ENCODE data around the gene RAD51D. TPM values are rescaled to one million over a fixed set of nuclear protein-coding genes. Genes with fewer than 3 reads are reported as not detected.

RAD51D gene
- total and polyA plus RNA-seq, 2 donors (not counting 3 experiments of a cell fraction or from before 2014, with no cell fraction given), result 15.5 to 27.9 TPM

GRCh38 chr17:35130392-35130791, 10.7 kb upstream of the RAD51D start:
- no peaks in the 10 kb centered on the region for H3K9me3 ChIP-seq (replicated peaks; ENCODE audit: control insufficient read depth, insufficient read depth, low read length)
- dilution Hi-C loops (cut with MboI; ENCODE audit: extremely low pct_ligation_motif_present, low sequenced_read_pairs) (no loop called here), intact Hi-C loops (cut with micrococcal nuclease) (no loop called here)
- H3K4me1 ChIP-seq (ENCODE audit: control insufficient read depth, extremely low read depth, insufficient read depth, low read length), result no peaks in the 10 kb centered on the region
- no TSS peak for BruUV-seq (replicated peaks)
- no peak for DNase-seq (ENCODE audit: low read depth, low spot score)
- H3K4me3 ChIP-seq (replicated peaks in 1 of 3; ENCODE audit: insufficient read depth in 1 of 3, low read depth in 1 of 3, low read length in 3 of 3), result no peak overlapping the region
- H3K9ac ChIP-seq (replicated peaks; ENCODE audit: extremely low read depth, insufficient read depth, low read length), result no peak overlapping the region
- no peaks in the 10 kb centered on the region for H4K20me1 ChIP-seq (replicated peaks; ENCODE audit: control insufficient read depth, extremely low read depth, insufficient read depth, low read length)
- H3K9me1 ChIP-seq (replicated peaks; ENCODE audit: control insufficient read depth, extremely low read depth, insufficient read depth, low read length), result no peaks in the 10 kb centered on the region
- no peak for TF ChIP-seq MYC (IDR thresholded peaks at IDR 0.05; ENCODE audit: low read depth, low read length)
- TF ChIP-seq GATA2 (IDR thresholded peaks at IDR 0.05; ENCODE audit: insufficient read depth, insufficient read length, low read depth, low read length), result no peak
- TF ChIP-seq FOS (IDR thresholded peaks at IDR 0.05; ENCODE audit: borderline replicate concordance, insufficient read depth, low read length), result no peak
- no peak for TF ChIP-seq MAX (IDR thresholded peaks at IDR 0.05; ENCODE audit: insufficient read depth, insufficient read length)
- no peak for TF ChIP-seq CTCF (IDR thresholded peaks at IDR 0.05; ENCODE audit: extremely low read depth in 1 of 2, insufficient read depth in 1 of 2, low read depth in 1 of 2, low read length in 2 of 2)
- TF ChIP-seq POLR2A (IDR thresholded peaks at IDR 0.05; ENCODE audit: low read depth, low read length), result peak; percentile 42
- no peak for TF ChIP-seq POLR2AphosphoS5 (IDR thresholded peaks at IDR 0.05; ENCODE audit: insufficient read depth, low read depth, low read length)
- TF ChIP-seq JUN (IDR thresholded peaks at IDR 0.05; ENCODE audit: borderline replicate concordance, insufficient read depth, insufficient read length, low read depth), result no peak
- peaks cover 4 to 29% of the 10 kb centered on the region in 2 experiments for H3K36me3 ChIP-seq (ENCODE audit: control insufficient read depth in 2 of 2, extremely low read depth in 1 of 2, insufficient read depth in 2 of 2, low read length in 2 of 2)
- ChIA-PET CTCF (interaction anchor here (0.9 to 1.3 kb wide), 3 partner anchors 10 to 182 kb away, joined by 3 to 4 read pairs (median 3); partner anchors contain the start of gene RAD51D), POLR2A (no interaction called here)
- no peaks in the 10 kb centered on the region for H3K79me2 ChIP-seq (ENCODE audit: control insufficient read depth, insufficient read depth, low read length)
- H3K27me3 ChIP-seq (ENCODE audit: control insufficient read depth in 2 of 2, insufficient read depth in 2 of 2, low read length in 2 of 2), result no peaks in the 10 kb centered on the region
- no peak for FAIRE-seq
- no peak overlapping the region for H3K4me2 ChIP-seq (ENCODE audit: insufficient read depth, low read length)
- no peak overlapping the region for H2AFZ ChIP-seq (ENCODE audit: low read depth, low read length)
- H3K27ac ChIP-seq (ENCODE audit: insufficient read depth, low read depth, low read length), result no peak overlapping the region

All from endothelial cell of umbilical vein (primary cell).